PC-9 (cell line): Measurements from ENCODE around the gene IL17C.

Source experiments
- EZH2 ChIP-seq: fragments of 200-600 bp; sonication (generic); IDR thresholded peaks from 2 replicates; pipeline ENCODE4 v1.8.0; 2017; ENCODE audit warnings: antibody characterized with exemption, low read depth
- TF ChIP-seq, protein P1 (sequence below): fragments of 200-600 bp; sonication (generic); conservative IDR thresholded peaks from 2 replicates; pipeline ENCODE4 v1.6.1; 2017; ENCODE audit warnings: mixed run types, antibody characterized with exemption, mild to moderate bottlenecking, moderate library complexity

DNA sequence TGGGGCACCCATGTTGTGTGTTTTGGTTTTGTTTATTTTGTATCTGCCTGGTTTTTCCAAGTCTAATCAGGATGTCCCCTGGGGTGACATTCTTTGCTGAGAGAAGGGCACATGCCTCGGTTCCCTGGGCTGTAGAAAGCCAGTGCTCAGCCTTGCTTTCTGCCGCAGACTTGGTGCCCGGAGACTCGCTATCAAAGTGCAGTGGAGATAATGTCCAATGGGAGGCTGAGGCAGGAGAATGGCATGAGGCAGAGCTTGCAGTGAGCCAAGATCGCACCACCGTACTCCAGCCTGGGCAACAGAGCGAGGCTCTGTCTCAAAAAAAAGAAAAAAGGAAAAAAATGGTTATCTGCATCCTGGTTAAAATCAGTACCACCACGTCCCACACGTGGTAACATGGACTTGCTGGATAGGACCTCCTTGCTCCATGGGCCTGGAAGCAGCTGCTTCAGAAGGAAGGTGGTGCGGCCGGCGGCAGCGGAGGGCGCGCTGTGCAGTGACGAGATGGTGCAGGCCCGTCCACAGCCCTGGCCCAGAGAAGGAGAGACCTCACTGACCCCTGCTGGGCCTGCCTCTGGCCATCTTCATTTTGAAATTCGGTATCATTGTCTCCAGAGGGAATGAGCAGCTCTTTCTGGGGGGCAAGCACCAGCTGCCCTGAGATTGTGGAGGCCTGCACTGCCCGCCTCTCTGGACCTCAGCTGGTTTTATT is 19.3 kb upstream of the IL17C start:
- TF ChIP-seq, protein P1, sequence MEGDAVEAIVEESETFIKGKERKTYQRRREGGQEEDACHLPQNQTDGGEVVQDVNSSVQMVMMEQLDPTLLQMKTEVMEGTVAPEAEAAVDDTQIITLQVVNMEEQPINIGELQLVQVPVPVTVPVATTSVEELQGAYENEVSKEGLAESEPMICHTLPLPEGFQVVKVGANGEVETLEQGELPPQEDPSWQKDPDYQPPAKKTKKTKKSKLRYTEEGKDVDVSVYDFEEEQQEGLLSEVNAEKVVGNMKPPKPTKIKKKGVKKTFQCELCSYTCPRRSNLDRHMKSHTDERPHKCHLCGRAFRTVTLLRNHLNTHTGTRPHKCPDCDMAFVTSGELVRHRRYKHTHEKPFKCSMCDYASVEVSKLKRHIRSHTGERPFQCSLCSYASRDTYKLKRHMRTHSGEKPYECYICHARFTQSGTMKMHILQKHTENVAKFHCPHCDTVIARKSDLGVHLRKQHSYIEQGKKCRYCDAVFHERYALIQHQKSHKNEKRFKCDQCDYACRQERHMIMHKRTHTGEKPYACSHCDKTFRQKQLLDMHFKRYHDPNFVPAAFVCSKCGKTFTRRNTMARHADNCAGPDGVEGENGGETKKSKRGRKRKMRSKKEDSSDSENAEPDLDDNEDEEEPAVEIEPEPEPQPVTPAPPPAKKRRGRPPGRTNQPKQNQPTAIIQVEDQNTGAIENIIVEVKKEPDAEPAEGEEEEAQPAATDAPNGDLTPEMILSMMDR = no peak
- TF ChIP-seq EZH2 = no peak
